HG03097 (cell line): ENCODE results near the gene FAM162A.
A peak's percentile ranks its signal among the peaks of the same experiment; 100 is the strongest.

Experiments used
- ATAC-seq: cut with Tn5 transposase; IDR thresholded peaks from one replicate; pipeline ENCODE4 v1.9.1; 2021; ENCODE audit not compliant: unreplicated experiment, low FRiP score

The FAM162A gene, protein sequence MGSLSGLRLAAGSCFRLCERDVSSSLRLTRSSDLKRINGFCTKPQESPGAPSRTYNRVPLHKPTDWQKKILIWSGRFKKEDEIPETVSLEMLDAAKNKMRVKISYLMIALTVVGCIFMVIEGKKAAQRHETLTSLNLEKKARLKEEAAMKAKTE

DNA sequence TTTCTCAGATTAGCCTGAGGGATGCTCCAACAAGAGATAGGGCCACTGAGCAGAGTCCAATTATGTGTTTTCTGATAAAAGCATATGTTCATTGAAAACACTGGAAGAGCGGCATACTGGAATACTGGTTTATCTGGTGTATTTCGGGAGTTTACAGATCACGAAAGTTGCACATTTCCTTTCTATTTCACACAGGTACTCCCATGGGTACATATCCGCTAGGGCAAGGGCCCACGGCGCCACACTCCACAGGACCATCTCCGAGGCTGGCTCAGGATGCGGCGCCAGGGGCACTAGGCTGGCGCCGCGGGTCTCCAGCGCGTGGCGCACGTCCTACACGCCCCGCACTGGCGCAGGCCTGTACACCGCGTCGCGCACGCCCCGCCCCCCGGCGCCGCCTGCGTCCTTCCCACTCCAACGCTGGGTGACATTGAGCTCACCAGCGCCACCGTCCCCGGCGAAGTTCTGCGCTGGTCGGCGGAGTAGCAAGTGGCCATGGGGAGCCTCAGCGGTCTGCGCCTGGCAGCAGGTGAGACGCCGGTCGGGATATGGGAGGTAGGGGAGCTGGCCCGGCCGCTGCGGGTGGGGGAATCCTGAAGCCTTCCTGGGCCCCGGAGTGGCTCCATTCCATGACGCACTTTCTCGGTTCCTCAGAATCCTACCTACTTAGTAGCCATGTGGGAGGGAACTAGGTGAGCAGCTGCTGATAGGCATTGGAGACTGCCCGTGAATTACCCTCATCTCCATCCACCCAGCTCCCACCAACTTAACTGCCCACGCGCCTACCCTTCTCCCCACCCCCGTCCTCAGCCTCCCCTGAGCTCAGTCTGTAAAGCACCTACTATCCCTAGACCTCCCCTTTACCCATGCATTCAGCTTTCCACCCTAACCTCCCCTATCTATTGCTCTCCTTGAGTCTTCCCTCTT is at the start of gene FAM162A:
Gene FAM162A, plus strand, starts transcription at position 412 of the 927 bp plus-strand sequence. Its CDS starts 84 bp downstream, at position 496.
- ATAC-seq: peak; percentile 84

DNA sequence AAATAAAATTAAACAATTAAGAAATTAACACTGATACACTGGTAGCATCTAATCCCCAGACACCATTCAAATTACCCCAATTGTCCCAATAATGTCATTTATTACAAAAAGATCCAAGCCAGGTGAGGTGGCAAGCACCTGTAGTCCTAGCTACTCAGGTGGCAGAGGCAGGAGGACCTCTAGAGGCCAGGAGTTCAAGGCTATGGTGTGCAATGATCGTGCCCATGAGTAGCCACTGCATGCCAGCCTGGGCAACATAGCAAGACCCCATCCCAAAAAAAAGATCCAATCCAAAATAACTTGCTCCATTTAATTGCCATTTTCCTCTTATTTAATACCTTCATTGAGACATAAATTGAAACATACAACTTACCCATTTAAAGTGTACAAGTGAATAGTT is 41.2 kb upstream of the FAM162A start:
- no peak for ATAC-seq

DNA sequence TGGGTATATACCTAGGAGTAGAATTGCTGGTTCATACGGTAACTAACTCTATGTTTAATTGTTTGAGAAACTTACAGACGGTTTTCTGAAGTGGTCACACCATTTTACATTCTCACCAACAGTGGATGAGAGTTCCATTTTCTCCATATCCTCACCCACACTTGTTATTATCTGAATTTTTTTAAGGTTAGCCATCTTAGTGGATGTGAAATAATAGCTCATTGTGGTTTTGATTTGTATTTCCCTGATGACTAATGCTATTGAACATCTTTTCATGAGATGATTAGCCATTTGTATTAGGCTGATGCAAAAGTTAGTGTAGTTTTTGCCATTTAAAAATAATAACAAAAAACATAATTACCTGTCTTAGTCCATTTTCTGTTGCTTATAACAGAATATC is 40.3 kb upstream of the FAM162A start:
- no peak for ATAC-seq

DNA sequence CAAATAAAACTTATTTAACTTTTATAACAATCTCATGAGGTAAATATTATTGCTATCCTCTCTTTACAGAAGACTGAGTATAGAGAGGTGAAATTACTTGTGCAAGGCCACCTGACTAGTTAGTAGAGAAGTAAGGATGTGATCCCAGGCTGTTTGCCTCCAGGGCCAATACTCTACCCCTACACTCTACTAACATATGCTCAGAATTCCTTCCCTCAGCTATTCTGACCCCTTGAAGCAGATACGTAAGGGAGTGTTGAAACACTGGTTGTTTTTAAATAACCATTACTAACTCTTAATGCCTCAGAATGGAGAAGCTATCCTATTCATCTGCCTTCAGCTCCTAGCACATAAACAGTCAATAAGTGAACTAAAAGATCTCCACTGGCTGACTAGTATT is 34.8 kb upstream of the FAM162A start:
- no peak for ATAC-seq

DNA sequence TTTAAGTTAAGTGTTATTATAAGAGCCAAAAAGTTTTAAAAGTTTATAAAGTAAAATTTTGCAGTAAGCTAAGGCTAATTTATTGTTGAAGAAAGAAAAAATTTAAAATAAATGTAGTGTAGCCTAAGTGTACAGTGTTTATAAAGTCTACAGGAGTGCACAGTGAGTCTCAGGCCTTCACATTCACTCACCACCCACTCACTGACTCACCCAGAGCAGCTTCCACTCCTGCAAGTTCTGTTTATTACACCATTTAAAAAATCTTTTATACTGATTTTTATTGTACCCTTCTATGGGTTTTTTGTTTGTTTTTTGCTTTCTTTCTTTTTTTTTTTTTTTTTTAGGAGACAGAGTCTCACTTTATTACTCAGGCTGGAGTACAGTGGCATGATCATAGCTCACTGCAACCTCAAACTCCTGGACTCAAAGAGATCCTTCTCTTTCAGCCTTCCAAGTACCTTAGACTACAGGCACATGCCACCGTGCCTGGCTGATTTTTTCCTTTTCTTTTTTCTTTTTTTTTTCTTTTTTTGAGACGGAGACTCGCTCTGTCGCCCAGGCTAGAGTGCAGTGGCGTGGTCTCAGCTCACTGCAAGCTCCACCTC is 33.1 kb upstream of the FAM162A start:
- no peak for ATAC-seq

DNA sequence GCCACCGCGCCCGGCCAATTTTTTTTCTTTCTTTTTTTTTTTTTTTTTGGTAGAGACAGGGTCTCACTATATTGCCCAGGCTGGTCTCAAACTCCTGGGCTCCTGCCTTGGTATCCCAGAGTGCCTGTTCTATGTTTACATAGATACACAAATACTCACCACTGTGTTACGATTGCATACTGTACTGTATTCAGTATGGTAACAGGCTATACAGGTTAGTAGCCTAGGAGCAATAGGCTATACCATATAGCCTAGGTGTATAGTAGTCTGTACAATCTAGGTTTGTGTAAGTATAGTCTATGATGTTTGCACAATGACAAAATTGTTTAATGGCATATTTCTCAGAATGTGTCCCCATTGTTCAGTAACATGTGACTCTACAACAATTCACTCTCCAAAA is 32.4 kb upstream of the FAM162A start:
- no peak for ATAC-seq

DNA sequence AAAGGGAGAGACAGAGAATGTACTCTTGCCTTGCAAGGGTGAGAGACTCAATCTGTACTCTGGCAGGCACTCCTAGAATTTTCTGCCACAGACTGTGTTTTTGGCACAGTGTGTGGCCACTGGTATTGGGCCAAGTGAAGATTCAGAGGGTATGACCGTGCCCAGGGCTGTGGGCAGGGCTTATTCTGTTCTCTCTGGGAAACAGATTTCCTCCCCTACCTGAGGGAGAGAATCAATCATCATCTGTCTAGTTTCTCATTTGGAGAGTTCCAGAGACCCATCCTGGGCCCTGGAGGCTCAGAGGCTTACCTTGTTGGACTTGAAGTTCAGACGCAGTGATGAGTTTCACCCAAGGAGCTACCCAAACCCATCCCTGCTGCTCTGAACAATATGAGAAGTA is 30.8 kb upstream of the FAM162A start:
- no peak for ATAC-seq

DNA sequence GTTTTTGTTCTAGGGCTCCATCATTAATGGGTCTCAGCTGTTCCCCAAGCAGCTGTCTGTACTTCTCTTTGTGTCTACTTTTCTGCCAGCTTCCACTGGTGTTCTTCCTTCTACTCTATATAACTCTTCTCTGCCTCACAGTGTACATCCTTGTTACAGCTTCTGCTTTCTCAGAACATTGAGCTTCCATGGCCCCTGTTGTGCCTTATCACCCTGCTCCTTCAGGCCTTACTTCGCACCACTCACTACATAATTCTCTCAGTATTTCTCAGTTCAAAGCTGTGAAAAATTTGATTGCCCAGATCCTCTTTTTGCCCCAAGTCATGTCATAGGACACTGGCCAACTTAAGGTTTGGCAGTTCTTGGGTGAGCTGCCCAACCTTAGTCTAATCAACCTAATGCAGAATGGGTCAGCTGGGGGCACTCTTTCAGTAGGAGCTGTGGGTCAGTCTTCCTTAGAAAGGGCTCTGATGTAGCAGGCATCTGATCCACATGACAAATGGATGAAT is 30.0 kb upstream of the FAM162A start:
- ATAC-seq: no peak

DNA sequence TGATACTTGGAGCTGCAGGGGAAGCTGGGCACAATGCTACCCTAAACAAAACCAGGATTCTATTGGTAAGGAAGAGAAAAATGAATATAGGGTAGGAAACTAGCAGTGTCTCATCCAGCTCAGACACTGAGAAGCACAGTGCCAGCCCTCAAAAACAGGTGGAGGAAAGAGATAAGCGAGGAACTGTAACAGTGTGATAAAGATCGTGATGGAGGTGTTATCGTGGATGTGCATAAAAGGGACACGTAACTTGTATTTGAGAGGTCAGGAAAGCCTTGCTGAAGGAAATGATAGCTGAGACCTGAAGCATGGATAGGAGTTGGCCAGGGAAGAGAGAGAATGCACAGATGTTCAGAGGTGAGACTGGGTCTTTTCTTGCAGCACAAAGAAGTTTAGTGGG is 28.4 kb upstream of the FAM162A start:
- no peak for ATAC-seq

DNA sequence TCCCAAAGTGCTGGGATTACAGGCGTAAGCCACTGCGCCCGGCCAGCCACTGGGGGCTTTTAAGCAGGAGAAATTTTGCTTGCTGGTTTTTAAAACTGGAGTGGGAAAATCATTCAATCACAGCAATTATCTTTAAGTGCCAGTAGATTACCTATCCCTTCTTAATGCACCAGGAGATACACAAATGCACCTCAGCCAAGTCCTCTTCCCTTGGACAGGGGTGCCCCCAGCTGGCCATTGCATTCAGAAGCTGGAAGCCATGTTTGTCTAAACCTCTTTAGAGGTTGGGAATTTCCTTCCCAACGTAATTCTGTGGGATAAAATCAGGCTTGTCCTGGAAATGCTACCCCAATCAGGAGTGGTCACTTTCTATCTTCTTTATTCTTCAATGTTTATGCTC is 27.6 kb upstream of the FAM162A start:
- no peak for ATAC-seq

DNA sequence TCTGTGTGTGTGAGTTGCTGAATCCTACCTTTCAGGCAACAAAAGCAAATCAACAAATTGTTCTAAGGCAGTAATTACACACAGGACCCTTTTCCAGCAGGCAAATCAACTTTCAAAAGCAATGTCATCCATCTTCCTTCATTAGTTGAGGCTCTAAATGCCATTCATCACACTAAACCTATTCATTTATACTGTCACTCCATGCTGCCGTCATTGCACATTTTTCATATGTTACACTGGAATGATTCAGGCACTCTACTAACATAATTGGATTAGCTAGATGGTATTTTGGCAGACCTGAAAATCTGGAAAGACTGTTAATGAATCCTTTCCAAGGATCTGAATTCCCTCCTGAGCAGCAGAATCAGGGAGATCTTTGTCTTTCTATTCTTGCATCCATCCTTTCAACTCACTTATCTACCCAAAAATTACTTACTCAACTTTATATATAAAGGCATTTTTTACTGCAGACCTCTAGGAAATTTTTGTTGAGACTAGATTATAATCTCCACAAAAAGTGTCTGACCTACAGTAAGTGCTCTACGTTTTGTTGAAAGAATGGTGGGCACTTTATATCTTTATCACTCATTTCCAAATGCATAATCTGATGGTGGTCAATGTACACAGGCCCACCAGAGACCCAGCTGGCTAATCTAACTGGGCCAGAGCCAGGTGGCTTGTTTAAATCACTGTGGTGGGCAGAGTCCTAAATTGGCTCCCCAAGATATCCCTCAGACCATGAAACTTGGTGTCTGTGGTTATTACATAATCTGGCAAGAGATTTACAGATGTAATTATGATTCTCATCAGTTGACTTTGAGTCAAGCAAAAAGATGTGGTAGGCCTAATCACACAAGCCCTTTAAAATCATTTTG is 25.9 kb upstream of the FAM162A start:
- ATAC-seq: no peak

DNA sequence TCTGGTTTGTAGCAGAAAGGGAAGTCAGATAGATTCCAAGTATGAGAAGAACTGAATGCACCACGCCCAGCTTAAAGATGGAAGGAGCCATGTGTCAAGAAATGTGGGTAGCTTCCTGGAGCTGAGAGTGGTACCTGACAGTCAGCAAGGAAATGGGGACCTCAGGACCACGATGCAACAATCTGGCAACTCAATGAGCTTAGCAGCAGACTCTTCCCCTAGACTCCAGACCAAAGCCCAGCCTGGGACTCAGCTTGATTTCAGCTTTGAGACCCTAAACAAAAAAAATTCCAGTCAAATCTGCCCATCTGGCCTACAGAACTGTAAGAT is 25.3 kb upstream of the FAM162A start:
- ATAC-seq: no peak

DNA sequence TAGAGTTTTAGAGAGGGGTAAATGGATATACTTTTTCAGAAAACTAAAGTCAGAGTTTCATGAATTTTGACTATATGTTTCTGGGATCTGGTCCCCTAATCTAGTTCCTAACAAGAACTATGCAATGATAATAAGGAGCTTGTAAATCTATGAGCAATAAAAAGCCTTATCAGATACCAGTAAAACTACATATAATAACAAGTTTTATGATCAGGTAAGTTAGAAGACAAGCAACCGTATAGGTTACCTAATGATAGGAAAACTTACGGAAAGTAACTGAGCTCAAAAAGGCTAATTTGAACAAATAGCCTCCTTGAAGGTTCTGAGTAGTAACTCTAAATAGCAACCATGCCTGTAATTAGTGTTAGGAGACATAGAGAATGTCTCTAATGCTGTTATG is 22.0 kb upstream of the FAM162A start:
- ATAC-seq: no peak

DNA sequence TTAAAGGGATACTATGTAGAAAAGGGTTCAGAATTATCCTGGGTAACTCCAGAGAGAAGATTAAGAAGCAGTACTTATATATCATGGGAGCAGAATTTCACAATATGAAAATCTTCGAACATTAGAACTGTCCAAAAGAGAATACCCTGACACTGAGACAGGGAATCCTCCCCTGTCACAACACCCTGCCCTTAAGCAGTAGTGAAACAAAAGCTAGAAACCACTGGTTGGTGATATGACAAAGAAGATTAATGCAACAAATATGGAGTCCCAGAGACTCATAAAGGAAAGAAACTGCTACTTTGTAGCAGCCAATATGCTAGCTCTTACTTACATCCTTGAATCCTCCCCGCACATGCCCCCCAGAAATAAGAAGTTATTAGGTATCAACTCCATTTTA is 19.5 kb upstream of the FAM162A start:
- ATAC-seq: no peak

DNA sequence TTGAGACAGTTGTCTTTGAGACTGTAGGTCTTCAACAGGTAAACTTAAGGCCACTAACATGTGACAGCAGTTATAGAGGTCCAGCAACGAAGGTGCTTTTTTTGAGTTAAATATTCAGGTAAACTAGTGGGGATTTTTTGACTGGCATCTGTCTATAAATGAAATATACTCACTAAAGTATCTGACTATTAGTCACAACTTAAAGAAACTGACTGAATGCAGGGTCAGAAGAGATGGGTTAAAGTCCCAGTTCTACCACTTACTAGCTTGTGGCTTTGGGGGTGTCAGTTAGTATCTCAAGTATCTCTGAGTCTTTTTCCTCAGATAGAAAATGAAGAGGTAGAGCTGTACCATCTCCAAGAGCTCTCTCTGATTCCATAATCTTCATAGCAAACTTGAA is 18.9 kb upstream of the FAM162A start:
- ATAC-seq: peak; percentile 29

DNA sequence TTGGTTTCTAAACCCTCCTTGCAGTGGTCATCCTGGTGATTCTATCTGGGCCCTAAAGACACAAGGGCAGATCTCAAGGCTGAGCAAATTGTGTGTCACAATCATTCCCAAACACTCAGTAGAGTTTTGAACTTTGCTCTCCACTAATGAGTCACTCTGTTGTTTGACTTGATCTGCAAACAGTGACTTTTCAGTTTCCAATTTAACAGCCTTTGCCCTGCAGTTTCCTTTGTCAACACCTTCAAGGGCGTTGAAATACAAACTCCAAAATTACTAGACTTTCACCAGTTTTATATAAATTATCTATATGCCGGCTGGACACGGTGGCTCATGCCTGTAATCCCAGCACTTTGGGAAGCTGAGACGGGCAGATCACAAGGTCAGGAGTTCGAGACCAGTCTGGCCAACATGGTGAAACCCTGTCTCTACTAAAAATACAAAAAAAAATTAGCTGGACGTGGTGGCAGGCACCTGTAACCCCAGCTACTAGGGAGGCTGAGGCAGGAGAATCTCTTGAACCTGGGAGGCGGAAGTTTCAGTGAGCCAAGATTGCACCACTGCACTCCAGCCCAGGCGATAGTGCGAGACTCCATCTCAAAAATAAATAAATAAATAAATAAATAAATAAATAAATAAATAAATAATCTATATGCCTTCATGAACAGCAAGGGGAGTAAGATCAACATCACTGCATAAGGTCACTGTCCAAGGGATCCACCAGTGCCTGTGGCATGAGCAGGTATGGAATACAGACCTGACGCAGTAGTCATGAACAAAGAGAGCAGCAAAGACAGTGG is 18.2 kb upstream of the FAM162A start:
- peak; percentile 70 for ATAC-seq

DNA sequence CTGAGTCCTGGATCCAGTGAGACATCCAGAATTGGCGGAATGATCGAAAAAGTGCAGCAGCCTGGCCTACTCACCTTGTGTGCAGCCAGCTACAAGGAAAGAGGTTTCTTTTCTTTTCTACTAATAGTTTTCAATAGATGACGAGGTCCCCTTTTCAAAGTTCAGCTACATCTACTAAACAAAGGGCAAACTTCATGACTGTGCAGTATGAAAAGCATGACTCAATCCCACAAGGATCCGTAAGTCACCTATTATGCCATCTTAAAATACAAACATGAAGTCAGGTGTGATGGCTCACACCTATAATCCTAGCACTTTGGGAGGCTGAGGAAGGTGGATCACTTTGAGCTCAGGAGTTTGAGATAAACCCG is 17.6 kb upstream of the FAM162A start:
- ATAC-seq: no peak

DNA sequence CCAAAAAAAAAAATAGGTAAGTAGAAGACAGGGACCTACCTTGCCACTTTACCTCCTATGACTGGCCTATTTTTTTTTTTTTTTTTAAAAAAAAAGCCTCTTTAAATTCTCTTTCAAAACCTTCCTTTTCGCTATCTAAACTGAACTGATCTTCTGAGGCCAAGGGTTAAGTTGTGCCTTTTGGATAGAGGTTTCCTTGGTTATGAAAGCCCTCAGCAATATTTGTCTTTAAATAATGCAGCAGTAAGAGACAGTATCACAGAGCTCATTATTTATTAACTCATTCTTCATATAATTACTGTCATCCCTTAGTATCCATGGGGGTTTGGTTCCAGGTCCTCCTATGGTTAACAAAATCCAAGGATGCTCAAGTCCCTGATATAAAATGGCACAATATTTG is 9.9 kb upstream of the FAM162A start:
- ATAC-seq: no peak

DNA sequence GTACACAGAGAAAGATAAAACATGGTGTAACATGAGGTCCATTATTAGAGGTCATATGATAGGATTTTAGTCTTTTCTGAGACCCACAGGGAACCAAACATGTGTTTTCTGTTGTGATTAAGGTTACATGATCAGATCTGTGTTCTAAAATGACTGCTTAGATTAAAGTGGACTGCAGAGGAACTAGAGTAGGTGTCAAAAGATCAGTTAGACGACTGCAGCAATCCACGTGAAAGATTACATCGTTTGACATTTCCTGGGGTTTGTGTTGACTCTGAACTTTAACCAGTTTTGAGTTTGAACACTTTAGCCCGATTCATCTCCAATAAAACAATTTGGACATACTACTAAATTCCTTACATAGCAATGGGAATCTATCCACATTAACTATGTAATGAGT is 6.0 kb upstream of the FAM162A start:
- ATAC-seq: no peak
